ENCODE results near the gene DEFB132. TPM values are rescaled to one million over a fixed set of nuclear protein-coding genes. Genes with fewer than 3 reads are reported as not detected.

Gene DEFB132
- total and polyA plus RNA-seq, 2 experiments from 2014 or later: not detected

- Histone ChIP-seq H3K4me2 (no peak overlapping the region), H3F3A (replicated peaks; ENCODE audit: low read depth) (no peaks in the 10 kb centered on the region), H3K4me1 (ENCODE audit: insufficient read depth) (no peaks in the 10 kb centered on the region), H3K36me3 (ENCODE audit: insufficient read depth) (no peaks in the 10 kb centered on the region), H3K27me3 (ENCODE audit: insufficient read depth) (peaks cover 96% of the 10 kb centered on the region), H4K20me1 (replicated peaks; ENCODE audit: insufficient read depth) (no peaks in the 10 kb centered on the region; the same call in 1 of the 2 replicates), H2AFZ (no peak overlapping the region), H3K9me2 (ENCODE audit: insufficient read depth) (no peaks in the 10 kb centered on the region), H3K4me3 (no peak overlapping the region), H3K79me2 (replicated peaks; ENCODE audit: insufficient read depth) (no peaks in the 10 kb centered on the region), H3K27ac (ENCODE audit: low read depth) (no peak overlapping the region)
- no peaks in the 10 kb centered on the region for H3K36me3 Mint-ChIP-seq (ENCODE audit: low read depth)
- peaks cover 58% of the 10 kb centered on the region for H3K27me3 Mint-ChIP-seq (ENCODE audit: insufficient read depth, low read depth, poor library complexity)
- no peaks in the 10 kb centered on the region; the same call in 2 of the 3 replicates for H3K9me3 Mint-ChIP-seq
- ATAC-seq (peak; percentile 43; the same call in 2 of the 3 replicates), DNase-seq (ENCODE audit: low spot score) (peak; percentile 31)
- TF ChIP-seq STAT1 (IDR thresholded peaks at IDR 0.05; ENCODE audit: unreplicated experiment) (no peak), CREB1 (CRISPR knock-in tag; IDR thresholded peaks at IDR 0.05; ENCODE audit: low read depth) (no peak), CTCF (conservative IDR thresholded peaks at IDR 0.05; ENCODE audit: low read depth in 2 of 2) (peak; percentile 28 to 47; a peak in 2 of 4 replicates), NANOG (IDR thresholded peaks at IDR 0.05; ENCODE audit: borderline replicate concordance) (no peak)
- peaks cover 7% of the 10 kb centered on the region; the same call in 1 of the 3 replicates for H3K4me1 Mint-ChIP-seq
- H3K27ac Mint-ChIP-seq: no peak overlapping the region
- H3K4me3 Mint-ChIP-seq: no peak overlapping the region
These were observed 1.4 kb downstream of the DEFB132 start for GRCh38 chr20:258963-259362.

DNA sequence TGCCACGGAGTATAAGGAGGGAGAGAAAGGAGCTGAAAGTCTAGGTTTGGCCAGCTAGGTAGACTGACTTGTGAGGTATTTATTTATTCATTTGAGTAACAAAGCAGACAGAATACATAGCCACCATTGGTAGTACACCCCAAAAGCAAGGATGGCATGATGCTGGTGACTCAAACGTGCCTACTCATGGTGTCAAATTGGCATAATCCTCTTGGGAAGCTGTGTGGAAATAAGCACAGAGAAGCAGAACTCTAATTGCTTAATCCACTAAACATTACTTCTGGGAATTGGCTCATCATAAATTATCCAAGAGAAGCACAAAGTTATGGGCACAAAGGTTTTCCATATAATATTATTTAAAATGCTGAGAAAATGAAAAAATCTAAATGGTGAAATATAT, 2.5 kb downstream of the DEFB132 start:
- no peaks in the 10 kb centered on the region for H3K36me3 Mint-ChIP-seq (ENCODE audit: low read depth)
- Histone ChIP-seq H2AFZ (no peak overlapping the region), H4K20me1 (replicated peaks; ENCODE audit: insufficient read depth) (no peaks in the 10 kb centered on the region; the same call in 1 of the 2 replicates), H3K4me2 (no peak overlapping the region), H3K4me1 (ENCODE audit: insufficient read depth) (no peaks in the 10 kb centered on the region), H3K36me3 (ENCODE audit: insufficient read depth) (no peaks in the 10 kb centered on the region), H3K4me3 (no peak overlapping the region), H3K27me3 (ENCODE audit: insufficient read depth) (peaks cover 96% of the 10 kb centered on the region), H3F3A (replicated peaks; ENCODE audit: low read depth) (no peaks in the 10 kb centered on the region), H3K27ac (ENCODE audit: low read depth) (no peak overlapping the region), H3K79me2 (replicated peaks; ENCODE audit: insufficient read depth) (no peaks in the 10 kb centered on the region), H3K9me2 (ENCODE audit: insufficient read depth) (no peaks in the 10 kb centered on the region)
- peaks cover 7% of the 10 kb centered on the region; the same call in 1 of the 3 replicates for H3K4me1 Mint-ChIP-seq
- H3K4me3 Mint-ChIP-seq: no peak overlapping the region
- no peak overlapping the region for H3K27ac Mint-ChIP-seq
- ATAC-seq (no peak), DNase-seq (ENCODE audit: low spot score) (no peak)
- H3K27me3 Mint-ChIP-seq (ENCODE audit: insufficient read depth, low read depth, poor library complexity): peaks cover 51% of the 10 kb centered on the region
- no peaks in the 10 kb centered on the region; the same call in 2 of the 3 replicates for H3K9me3 Mint-ChIP-seq
- TF ChIP-seq NANOG (IDR thresholded peaks at IDR 0.05; ENCODE audit: borderline replicate concordance) (no peak), POLR2AphosphoS5 (IDR thresholded peaks at IDR 0.05; ENCODE audit: low read depth) (no peak), REST (IDR thresholded peaks at IDR 0.05; ENCODE audit: unreplicated experiment) (no peak), ZNF114 (CRISPR knock-in tag; IDR thresholded peaks at IDR 0.05) (no peak), JUNB (IDR thresholded peaks at IDR 0.05; ENCODE audit: unreplicated experiment) (no peak), ZNF462 (CRISPR knock-in tag; IDR thresholded peaks at IDR 0.05) (no peak)
- TF ChIP-seq, protein P1, sequence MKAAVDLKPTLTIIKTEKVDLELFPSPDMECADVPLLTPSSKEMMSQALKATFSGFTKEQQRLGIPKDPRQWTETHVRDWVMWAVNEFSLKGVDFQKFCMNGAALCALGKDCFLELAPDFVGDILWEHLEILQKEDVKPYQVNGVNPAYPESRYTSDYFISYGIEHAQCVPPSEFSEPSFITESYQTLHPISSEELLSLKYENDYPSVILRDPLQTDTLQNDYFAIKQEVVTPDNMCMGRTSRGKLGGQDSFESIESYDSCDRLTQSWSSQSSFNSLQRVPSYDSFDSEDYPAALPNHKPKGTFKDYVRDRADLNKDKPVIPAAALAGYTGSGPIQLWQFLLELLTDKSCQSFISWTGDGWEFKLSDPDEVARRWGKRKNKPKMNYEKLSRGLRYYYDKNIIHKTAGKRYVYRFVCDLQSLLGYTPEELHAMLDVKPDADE (IDR thresholded peaks at IDR 0.05): no peak

All from GM23338 (cell line).